Tibial nerve (tissue), 4 donors: Measurements from ENCODE around the gene THSD4. TPM values are rescaled to one million over a fixed set of nuclear protein-coding genes. Genes with fewer than 3 reads are reported as not detected.
"Not testable (repeated sequence)": the region's sequence is repeated elsewhere in the genome, so short reads cannot be mapped to it uniquely, and the experiment has no call there.

ENCODE experiments used
- DNase-seq, 2 donors: peaks; one replicate each; pipeline ENCODE4 v3.0.0-alpha.2; 2019; ENCODE audit warnings: low spot score in 2 of 2
- H3K27ac ChIP-seq, 4 donors: fragments of 200-600 bp; sonication (generic) in 3 of 4; one replicate each; pipeline ENCODE4 v1.5.1; 2017 to 2019; ENCODE audit warnings: mild to moderate bottlenecking in 1 of 4
- H3K27me3 ChIP-seq, 2 donors: fragments of 200-600 bp; sonication (generic) in 1 of 2; one replicate each; pipeline versions ENCODE4 v1.5.1 to v1.6.0; 2017 to 2019
- H3K36me3 ChIP-seq, 3 donors: fragments of 200-600 bp; sonication (generic); one replicate each; pipeline ENCODE4 v1.5.1; 2018 to 2019
- H3K4me1 ChIP-seq, 4 donors: fragments of 200-600 bp; sonication (generic) in 3 of 4; one replicate each; pipeline ENCODE4 v1.5.1; 2017 to 2019
- H3K4me3 ChIP-seq, 4 donors: fragments of 200-600 bp; sonication (generic) in 3 of 4; one replicate each; pipeline ENCODE4 v1.5.1; 2017 to 2019; ENCODE audit warnings: mild to moderate bottlenecking in 1 of 4, moderate library complexity in 1 of 4
- H3K9me3 ChIP-seq, 4 donors: fragments of 200-600 bp; sonication (generic) in 3 of 4; one replicate each; pipeline ENCODE4 v1.5.1; 2017 to 2019
- CTCF ChIP-seq, 5 experiments: fragments of 200-600 bp in 3 of 5; fragments of 450-650 bp in 2 of 5; sonication (generic) in 3 of 5; IDR thresholded peaks; one replicate each; pipeline ENCODE4 v1.5.1; 2016 to 2019; ENCODE audit warnings: antibody characterized with exemption in 5 of 5, mild to moderate bottlenecking in 3 of 5, moderate library complexity in 2 of 5
- EP300 ChIP-seq, 2 donors: sonication (generic); formaldehyde crosslinking; IDR thresholded peaks; one replicate each; pipeline ENCODE4 v1.6.1; 2017; ENCODE audit warnings: antibody characterized with exemption in 2 of 2, mild to moderate bottlenecking in 1 of 2
- POLR2A ChIP-seq, 2 donors: fragments of 450-650 bp; IDR thresholded peaks; one replicate each; pipeline ENCODE4 v1.6.1; 2017; ENCODE audit warnings: antibody characterized with exemption in 2 of 2, mild to moderate bottlenecking in 2 of 2, moderate library complexity in 2 of 2
- WGBS, 2 donors: methylation state at CpG; one replicate each; pipeline ENCODE4 v1.1.5; 2018; 5-methylcytosine and 5-hydroxymethylcytosine counted together
- total RNA-seq, 4 donors: library from RNA; depleted of rRNA; stranded (reverse); fragments of >200 nt; gene quantifications; one replicate each; pipeline ENCODE4 v1.1.0, GENCODE V29; 2016

The THSD4 gene
- total RNA-seq, 4 donors from 2014 or later, result 9.6 to 25.1 (median 21.2) TPM

DNA sequence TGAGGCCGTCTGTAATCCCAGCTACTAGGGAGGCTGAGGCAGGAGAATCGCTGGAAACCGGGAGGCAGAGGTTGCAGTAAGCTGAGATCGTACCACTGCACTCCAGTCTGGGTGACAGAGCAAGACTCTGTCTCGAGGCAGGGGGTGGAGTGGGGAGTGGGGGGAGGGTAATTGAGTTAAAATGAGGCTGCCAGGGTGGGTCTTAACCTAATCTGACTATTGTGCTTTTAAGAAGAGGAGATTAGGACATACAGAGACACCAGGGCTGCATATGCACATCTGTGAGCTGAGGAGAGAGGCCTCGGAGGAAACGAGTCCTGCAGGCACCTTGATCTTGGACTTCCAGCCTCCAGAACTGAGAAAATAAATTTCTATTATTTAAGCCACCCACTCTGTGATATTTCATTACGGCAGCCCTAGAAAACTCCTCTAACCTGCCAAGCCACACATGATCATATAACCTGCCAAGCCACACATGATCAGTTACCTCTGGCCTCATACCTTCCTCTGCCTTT, 197.0 kb downstream of the THSD4 start:
- WGBS, 2 donors, result 81 to 88% methylated on average over 8 of the region's 8 CpGs
- TF ChIP-seq EP300 (IDR thresholded peaks at IDR 0.05), result no peak
- TF ChIP-seq CTCF (IDR thresholded peaks at IDR 0.05), result no peak
- TF ChIP-seq POLR2A (IDR thresholded peaks at IDR 0.05), result no peak
- H3K27ac ChIP-seq, result no peak overlapping the region
- no peaks in the 10 kb centered on the region for H3K4me1 ChIP-seq
- no peaks in the 10 kb centered on the region for H3K27me3 ChIP-seq
- no peak overlapping the region for H3K4me3 ChIP-seq
- H3K9me3 ChIP-seq, result peaks cover 0 to 6% (median 0%) of the 10 kb centered on the region in 4 donors
- no peak for DNase-seq
- H3K36me3 ChIP-seq, result no peaks in the 10 kb centered on the region

- Histone ChIP-seq H3K9me3 (peaks cover 0 to 6% (median 0%) of the 10 kb centered on the region in 4 donors), H3K27me3 (no peaks in the 10 kb centered on the region), H3K36me3 (no peaks in the 10 kb centered on the region), H3K4me1 (no peaks in the 10 kb centered on the region), H3K4me3 (no peak overlapping the region), H3K27ac (no peak overlapping the region)
- 77 to 81% methylated on average over 6 of the region's 6 CpGs for WGBS, 2 donors
- DNase-seq, result no peak
- TF ChIP-seq POLR2A (IDR thresholded peaks at IDR 0.05), result no peak
- no peak for TF ChIP-seq EP300 (IDR thresholded peaks at IDR 0.05)
- TF ChIP-seq CTCF (IDR thresholded peaks at IDR 0.05), result no peak
These were observed 197.6 kb downstream of the THSD4 start for GRCh38 chr15:71312731-71313460.

- Histone ChIP-seq H3K9me3 (peaks cover 0 to 6% (median 0%) of the 10 kb centered on the region in 4 donors), H3K36me3 (no peaks in the 10 kb centered on the region), H3K4me3 (no peak overlapping the region), H3K27ac (no peak overlapping the region), H3K27me3 (no peaks in the 10 kb centered on the region), H3K4me1 (no peaks in the 10 kb centered on the region)
- no peak for DNase-seq
- no peak for TF ChIP-seq EP300 (IDR thresholded peaks at IDR 0.05)
- TF ChIP-seq CTCF (IDR thresholded peaks at IDR 0.05), result no peak
- TF ChIP-seq POLR2A (IDR thresholded peaks at IDR 0.05), result no peak
- 39 to 50% methylated on average over 3 of the region's 3 CpGs for WGBS, 2 donors
These were observed 198.5 kb downstream of the THSD4 start for GRCh38 chr15:71313806-71314205.

GRCh38 chr15:71314956-71315537, 199.8 kb downstream of the THSD4 start:
- TF ChIP-seq POLR2A (IDR thresholded peaks at IDR 0.05) (no peak), CTCF (IDR thresholded peaks at IDR 0.05) (no peak), EP300 (IDR thresholded peaks at IDR 0.05) (no peak)
- 67 to 72% methylated on average over 2 of the region's 2 CpGs for WGBS, 2 donors
- H3K36me3 ChIP-seq, result no peaks in the 10 kb centered on the region
- H3K9me3 ChIP-seq, result peaks cover 0 to 6% (median 0%) of the 10 kb centered on the region in 4 donors
- no peak overlapping the region for H3K4me3 ChIP-seq
- H3K27me3 ChIP-seq, result no peaks in the 10 kb centered on the region
- no peak for DNase-seq
- H3K27ac ChIP-seq, result no peak overlapping the region
- no peaks in the 10 kb centered on the region for H3K4me1 ChIP-seq

GRCh38 chr15:71316911-71317310, 201.6 kb downstream of the THSD4 start:
- 79 to 89% methylated on average over 1 of the region's 1 CpG for WGBS, 2 donors
- no peaks in the 10 kb centered on the region for H3K36me3 ChIP-seq
- H3K27me3 ChIP-seq, result no peaks in the 10 kb centered on the region
- peaks cover 0 to 6% (median 0%) of the 10 kb centered on the region in 4 donors for H3K9me3 ChIP-seq
- no peak overlapping the region for H3K27ac ChIP-seq
- no peaks in the 10 kb centered on the region for H3K4me1 ChIP-seq
- no peak overlapping the region for H3K4me3 ChIP-seq
- TF ChIP-seq EP300 (IDR thresholded peaks at IDR 0.05) (no peak), POLR2A (IDR thresholded peaks at IDR 0.05) (no peak)
- DNase-seq, result no peak

DNA sequence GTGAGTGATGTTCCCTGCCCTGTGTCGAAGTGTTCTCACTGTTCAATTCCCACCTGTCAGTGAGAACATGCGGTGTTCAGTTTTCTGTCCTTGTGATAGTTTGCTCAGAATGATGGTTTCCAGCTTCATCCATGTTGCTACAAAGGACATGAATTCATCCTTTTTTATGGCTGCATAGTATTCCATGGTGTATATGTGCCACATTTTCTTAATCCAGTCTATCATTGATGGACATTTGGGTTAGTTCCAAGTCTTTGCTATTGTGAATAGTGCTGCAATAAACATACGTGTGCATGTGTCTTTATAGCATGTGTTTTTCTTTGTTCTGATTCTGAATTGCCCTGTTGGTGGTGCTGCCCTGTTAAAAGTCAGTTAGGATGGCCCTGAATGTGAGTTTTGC, 204.2 kb downstream of the THSD4 start:
- H3K36me3 ChIP-seq, H3K9me3 ChIP-seq, DNase-seq, H3K4me3 ChIP-seq, H3K27me3 ChIP-seq, H3K27ac ChIP-seq, H3K4me1 ChIP-seq: not testable (repeated sequence)
- WGBS, 2 donors, result 92 to 95% methylated on average over 3 of the region's 3 CpGs
